Epidermal melanocyte (primary cell): ENCODE results near the gene PAPLN.
"Not testable (repeated sequence)": the region's sequence is repeated elsewhere in the genome, so short reads cannot be mapped to it uniquely, and the experiment has no call there.

Experiments
- DNase-seq: peaks from one replicate; pipeline ENCODE4 v3.0.0; 2011; ENCODE audit warnings: low spot score; ENCODE audit not compliant: insufficient read length

PAPLN gene, protein sequence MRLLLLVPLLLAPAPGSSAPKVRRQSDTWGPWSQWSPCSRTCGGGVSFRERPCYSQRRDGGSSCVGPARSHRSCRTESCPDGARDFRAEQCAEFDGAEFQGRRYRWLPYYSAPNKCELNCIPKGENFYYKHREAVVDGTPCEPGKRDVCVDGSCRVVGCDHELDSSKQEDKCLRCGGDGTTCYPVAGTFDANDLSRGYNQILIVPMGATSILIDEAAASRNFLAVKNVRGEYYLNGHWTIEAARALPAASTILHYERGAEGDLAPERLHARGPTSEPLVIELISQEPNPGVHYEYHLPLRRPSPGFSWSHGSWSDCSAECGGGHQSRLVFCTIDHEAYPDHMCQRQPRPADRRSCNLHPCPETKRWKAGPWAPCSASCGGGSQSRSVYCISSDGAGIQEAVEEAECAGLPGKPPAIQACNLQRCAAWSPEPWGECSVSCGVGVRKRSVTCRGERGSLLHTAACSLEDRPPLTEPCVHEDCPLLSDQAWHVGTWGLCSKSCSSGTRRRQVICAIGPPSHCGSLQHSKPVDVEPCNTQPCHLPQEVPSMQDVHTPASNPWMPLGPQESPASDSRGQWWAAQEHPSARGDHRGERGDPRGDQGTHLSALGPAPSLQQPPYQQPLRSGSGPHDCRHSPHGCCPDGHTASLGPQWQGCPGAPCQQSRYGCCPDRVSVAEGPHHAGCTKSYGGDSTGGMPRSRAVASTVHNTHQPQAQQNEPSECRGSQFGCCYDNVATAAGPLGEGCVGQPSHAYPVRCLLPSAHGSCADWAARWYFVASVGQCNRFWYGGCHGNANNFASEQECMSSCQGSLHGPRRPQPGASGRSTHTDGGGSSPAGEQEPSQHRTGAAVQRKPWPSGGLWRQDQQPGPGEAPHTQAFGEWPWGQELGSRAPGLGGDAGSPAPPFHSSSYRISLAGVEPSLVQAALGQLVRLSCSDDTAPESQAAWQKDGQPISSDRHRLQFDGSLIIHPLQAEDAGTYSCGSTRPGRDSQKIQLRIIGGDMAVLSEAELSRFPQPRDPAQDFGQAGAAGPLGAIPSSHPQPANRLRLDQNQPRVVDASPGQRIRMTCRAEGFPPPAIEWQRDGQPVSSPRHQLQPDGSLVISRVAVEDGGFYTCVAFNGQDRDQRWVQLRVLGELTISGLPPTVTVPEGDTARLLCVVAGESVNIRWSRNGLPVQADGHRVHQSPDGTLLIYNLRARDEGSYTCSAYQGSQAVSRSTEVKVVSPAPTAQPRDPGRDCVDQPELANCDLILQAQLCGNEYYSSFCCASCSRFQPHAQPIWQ

DNA sequence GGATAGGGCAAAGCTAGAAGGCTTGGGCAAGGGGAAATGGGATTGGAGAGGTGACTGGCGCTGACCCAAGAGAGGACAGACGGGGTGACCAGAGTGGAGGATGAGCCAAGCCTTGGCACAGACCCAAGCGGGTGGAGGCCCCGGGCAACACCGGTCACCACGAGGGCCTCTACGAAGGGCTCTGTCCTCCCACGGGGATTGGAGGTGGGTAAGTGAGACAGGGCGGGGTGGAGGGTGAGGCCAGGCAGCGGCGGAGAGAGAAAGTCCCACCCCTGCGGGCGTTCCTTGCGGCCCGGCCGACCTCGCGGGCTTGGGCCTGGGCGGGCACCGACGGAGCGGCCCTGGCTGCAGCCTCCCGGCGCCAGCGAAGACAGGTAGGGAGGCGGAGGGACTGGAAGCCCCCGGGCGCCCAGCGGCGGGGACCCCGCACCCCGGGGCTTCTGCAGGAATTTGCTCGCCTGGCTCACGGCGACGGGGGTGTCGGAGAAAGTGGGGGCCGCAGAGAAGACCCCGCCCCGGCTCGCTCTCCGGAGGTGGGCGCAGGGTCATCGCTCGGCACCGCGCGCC is at the start of gene PAPLN:
Gene PAPLN (plus strand): TSS at position 288 of the 567 bp plus-strand sequence. CDS start 2,273 bp downstream, outside the sequence.
- DNase-seq, result no peak

DNA sequence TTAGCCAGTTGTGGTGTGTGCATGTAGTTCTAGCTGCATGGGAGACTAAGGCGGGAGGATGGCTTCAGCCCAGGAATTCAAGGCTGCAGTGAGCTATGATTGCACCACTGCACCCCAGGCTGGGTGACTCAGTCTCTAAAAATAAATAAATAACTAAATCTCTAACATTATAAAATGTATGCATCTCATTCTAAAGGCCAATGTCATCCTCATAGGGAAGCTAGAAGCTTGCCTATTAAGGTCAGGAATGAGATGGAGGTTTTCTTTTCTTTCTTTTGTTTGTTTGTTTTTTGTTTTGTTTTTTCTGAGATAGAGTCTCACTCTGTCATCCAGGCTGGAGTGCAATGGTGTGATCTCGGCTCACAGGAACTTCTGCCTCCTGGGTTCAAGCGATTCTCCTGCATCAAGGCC is 48.8 kb upstream of the PAPLN start:
- no peak for DNase-seq

DNA sequence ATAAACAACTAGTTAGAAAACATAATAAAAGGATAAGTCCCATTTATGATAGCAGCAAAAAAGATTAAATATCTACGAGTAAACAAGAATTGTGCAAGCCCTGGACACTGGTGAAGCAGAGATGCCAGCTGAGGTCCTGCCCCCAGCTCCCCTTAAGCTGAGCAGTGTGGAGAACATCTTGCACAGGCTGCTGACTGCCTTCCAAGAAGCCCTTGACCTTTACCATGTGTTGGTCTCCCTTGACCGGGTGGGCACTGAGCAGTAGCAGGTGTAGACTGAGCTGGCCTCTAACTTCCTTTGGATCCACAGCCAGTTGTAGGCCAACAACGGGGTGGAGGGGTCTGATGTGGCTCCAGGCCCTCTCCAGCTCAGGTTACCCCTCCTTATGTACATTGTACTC is 47.7 kb upstream of the PAPLN start:
- no peak for DNase-seq

DNA sequence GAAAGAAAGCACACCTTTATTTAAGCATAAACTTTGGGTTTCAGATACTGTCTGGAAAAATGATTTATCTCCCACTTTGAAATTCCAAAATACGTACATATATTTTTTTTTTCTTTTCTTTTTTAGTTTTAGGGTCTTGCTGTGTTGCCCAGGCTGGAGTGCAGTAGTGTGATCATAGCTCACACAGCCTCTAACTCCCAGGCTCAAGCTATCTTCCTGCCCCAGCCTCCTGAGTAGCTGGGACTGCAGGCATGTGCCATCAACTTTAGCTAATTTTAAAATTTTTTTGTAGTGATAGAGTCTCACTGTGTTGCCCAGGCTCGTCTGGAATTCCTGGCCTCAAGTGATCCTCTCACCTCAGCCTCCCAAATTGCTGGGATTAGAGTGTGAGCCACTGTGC is 45.9 kb upstream of the PAPLN start:
- DNase-seq, result no peak

DNA sequence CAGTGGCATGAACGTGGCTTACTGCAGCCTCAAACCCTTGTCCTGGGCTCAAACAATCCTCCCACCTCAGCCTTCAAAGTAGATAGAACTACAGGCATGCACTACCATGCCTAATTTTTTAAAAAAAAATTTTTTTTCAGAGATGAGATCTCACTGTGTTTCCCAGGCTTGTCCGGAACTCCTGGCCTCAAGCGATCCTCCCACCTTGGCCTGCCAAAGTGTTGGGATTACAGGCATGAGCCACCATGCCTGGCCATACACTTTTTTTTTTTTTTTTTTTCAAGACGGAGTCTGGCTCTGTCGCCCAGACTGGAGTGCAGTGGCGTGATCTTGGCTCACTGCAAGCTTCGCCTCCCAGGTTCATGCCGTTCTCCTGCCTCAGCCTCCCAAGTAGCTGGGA is 43.0 kb upstream of the PAPLN start:
- not testable (repeated sequence) for DNase-seq

DNA sequence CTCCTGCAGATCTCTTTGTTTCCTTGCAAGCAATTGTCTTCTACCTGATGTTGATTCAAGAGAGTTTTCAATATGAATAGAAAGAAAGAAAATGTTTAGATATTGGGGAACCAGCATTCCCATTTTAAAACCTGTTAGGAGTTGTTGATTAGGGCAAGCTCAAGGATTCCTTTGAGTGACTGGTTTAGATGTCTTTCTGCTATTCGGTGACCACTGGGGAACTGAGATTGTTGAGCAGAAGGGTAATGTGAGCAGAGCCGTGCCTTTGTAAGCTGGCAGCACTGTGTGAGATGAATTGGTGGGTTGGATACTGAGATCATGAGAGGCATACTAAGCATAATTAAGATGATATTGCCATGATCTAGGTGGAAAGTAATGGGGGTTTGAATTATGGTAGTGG is 39.1 kb upstream of the PAPLN start:
- DNase-seq, result no peak

DNA sequence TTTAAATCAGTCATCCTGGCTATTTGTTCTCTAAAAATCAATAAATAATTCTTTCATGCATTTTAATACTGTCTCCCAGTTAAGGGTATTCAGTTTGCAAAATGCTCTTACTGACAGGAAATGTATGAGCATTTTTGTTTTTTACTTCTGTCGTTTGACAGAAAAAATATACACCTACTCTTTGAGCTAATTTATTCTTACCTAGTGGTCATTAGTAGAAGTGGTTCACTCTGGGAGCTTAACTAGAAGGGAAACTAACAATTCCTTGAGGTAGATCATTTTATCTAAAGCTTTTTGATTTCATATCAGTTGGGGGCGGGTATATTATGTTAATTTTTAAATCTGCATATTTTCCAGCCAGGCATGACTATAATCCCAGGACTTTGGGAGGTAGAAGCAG is 33.8 kb upstream of the PAPLN start:
- DNase-seq, result no peak

DNA sequence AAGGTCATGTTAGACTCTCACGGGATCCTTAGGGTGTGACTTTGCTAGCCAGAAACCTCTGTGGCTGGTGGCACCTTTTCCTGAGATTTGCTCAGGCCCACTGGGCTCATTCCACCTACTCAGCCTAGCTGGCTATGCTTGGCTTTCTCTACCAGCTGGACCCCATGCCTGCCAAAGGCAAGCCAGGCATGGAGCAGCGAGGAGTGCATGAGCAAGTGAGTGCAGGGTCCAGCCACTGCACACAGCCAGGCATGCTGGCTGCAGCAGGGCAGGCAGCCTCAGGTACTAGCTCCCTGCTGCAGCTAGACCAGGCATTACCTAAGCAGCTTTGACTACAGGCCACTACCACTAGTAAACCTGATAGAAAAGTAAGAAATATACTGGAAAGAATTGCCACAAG is 29.7 kb upstream of the PAPLN start:
- DNase-seq, result no peak

DNA sequence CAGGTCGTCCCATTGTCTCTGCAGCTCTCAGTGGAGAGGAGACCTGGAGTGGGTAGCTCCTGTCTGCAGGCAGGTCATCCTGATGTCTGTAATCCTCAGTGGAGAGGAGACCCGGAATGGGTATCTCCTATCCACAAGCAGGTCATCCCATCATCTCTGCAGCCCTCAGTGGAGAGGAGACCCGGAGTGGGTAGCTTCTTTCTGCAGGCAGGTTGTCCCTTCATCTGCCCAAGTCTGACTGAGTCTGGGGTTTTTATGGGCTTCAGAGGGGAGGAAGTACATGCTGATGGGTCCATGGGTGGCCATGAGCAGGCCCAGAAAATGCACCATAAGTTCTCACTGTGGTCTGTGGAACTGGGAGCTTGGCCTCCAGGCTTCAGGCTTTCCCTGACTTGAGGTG is 28.9 kb upstream of the PAPLN start:
- DNase-seq, result no peak

DNA sequence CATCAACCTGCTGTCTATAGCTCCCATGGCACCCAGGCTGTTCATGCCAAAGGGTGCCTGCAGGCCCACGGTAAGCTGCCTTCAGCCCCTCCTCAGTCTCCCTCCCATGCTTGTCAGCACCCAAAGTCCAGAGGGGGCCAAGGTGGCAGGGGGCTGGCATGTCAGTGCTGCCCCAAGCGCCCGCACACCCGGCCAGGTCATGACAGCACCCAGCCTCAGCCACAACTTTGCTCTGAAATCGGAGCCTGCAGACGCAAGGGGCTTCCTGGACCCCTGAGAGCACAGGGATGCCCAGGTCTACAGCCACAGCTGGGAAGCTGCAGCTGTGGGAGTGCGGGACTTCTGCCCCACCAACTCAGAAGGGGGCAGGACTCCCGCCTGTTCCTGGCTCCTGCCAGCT is 28.5 kb upstream of the PAPLN start:
- no peak for DNase-seq

DNA sequence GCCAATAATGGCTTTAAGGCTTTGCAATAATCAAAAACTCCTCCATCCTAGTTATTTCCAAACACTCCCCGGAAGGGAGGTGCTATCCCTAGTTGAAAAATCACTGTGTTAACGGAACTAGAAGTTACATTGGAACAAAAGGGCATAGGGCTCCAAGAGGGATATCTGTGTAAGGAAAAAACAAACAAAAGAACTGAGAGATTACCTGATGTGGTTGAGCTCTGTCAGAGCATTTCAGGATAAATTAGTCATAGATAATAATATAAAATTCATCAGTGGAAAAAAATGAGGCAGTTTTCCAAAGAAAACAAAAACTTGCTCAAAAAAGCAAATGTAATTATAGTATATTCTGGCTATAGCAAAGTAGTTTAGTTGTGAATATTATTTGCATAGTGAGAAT is 27.4 kb upstream of the PAPLN start:
- no peak for DNase-seq

DNA sequence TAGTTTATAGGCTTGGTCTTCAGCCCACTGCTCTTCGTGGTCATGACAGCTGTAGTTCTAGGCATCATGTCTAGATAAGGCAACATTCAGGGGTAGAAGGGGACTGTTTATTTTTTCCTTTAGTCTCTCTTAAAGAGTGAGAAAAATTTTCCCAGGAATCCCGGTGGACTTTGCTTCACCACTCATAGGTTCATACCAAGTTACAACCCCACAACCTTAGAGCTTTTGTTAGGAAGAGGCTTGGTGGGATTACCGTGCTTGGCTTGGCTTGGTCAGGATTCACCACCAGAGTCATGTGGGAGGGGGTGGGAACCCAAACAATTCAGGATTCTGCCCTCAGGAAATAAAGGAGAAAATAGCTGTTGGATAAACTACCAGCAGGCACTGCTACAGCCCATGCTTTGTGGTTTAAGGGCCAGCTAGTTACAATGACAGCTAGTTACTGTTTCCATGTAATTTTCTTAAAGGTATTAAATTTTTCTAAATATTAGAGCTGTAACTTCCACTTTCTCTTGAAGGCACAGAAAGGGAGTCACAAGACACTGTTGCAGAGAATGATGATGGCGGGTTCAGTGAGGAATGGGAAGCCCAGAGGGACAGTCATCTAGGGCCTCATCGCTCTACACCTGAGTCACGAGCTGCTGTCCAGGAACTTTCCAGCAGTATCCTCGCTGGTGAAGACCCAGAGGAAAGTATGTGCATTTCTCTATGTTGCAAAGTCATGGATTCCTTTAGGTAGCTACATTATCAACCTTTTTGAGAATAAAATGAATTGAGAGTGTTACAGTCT is 25.9 kb upstream of the PAPLN start:
- no peak for DNase-seq

DNA sequence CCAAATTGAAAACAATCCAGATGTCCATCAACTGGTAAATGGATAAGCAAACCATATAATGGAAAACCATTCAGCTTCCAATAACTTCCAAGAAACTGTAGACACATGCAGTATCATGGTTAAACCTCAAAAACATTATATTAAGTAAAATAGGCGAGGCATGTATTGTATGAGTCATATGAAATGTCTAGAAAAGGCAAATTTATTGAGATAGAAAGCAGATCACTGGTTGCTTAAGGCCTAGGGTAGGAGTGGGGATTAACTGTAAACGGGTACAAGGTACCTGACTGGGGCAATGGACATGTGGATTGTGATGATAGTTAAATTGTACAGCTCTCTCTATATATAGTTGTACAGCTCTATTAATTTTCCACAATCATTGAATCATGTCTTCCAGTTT is 21.3 kb upstream of the PAPLN start:
- no peak for DNase-seq

DNA sequence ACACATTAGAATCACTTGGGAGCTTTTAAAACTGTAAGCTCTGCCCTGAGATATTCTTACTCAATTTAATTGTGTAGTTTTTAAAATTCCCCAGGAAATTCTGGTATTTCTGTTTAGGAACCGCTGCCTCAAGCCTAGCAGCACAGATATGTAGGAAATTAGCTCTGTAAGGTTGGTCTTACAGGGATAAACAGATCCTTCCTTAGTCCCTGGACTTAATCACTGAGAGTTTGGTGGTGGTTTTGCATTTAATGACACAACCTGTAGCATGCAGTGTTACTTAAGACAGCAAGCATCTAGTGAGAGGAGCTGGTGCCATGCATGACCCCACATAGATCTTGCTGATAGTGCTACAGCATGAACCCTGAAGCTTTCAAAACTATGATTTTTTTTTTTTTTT is 19.9 kb upstream of the PAPLN start:
- no peak for DNase-seq

DNA sequence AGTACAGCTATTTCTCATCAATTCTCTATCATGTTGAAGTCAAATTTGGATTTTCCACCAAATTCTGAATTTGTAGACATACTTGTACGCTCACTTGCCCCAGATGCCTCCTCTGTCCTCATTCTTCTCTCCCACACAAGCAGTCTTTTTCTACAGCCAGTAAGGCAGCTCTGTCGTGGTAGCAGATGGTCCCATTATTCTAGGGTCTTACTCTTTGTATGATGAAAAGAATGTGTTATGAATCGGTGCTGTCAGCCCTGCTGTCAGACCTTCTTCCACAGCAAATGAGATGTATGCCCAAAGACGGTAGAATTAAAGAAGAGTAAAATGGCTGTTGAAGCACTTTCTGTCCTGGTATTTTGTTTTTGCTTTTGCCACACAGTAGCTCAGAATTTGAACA is 17.2 kb upstream of the PAPLN start:
- DNase-seq, result no peak

DNA sequence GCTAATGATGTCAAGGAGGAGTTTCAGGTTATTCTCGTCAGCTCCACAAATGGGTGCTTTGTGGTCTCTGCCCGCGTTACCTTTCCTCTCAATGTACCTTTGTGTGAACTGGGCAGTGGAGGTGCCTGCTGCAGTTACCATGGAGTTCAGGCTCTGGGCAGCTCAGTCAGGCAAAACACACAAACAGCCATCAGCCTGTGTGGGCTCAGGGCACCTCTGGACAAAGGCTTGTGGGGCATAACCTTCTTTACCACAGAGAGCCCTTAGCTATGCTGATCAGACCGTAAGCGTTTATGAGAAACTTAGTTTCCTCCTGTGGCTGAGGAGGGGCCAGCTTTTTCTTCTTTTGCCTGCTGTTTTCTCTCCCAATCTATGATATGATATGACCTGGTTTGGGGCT is 16.7 kb upstream of the PAPLN start:
- no peak for DNase-seq

DNA sequence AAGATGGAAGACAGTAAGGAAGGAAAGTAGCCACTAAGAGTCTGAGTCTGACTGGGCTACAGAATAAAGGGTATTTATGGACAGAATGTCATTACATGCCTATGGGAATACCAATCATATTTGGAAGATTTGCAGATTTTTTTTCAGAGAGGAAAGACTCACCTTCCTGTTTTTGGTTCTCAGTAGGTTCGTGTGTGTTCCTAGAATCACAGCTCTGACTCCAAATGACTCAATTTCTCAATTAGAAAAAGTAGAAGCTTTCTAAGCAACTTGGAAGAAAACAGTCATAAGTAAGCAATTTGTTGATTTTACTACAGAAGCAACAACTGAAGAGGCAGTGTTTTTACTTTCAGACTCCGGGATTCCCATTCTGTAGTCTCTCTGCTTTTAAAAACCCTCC is 15.4 kb upstream of the PAPLN start:
- no peak for DNase-seq

DNA sequence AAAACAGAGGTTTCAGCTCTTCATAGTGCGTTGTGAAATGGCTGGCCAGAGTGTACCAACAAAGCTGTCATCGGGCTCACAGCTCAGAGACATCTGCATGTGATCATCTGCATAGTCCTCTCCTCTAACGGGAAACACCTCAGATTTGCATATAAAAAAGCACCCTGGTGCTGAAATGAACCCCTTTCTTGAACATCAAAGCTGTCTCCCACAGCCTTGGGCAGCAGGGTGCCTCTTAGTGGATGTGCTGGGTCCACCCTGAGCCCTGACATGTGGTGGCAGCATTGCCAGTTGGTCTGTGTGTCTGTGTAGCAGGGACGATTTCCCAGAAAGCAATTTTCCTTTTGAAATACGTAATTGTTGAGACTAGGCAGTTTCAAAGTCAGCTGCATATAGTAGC is 14.3 kb upstream of the PAPLN start:
- no peak for DNase-seq

DNA sequence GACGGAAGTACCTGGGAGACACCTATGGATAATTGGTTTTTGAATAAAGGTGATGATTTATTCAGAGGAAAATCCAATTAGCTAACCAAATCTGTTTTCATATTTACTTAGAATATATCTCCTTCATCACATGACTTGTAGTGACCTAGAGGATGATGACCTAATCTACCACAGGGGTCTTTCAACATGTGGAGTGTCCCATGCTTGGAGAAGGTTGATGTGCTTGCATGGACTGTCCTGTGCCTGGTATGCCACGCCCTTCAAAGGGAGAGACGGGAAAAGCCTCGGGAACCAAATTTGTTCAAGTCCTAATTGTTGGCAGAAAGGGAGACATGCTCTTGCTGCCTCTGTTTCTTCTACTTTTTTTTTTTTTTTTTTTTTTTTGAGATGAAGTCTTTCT is 11.8 kb upstream of the PAPLN start:
- DNase-seq, result no peak
